Ovary (tissue), 3 donors: Measurements from ENCODE around the gene GNB1L.

Experiments used
- CTCF ChIP-seq, 3 donors: fragments of 450-650 bp in 2 of 3; fragments of 200-600 bp in 1 of 3; IDR thresholded peaks; one replicate each; pipeline versions ENCODE4 v1.5.1 to v1.8.0; 2016 to 2022; ENCODE audit warnings: antibody characterized with exemption in 3 of 3, mild to moderate bottlenecking in 1 of 3
- POLR2A ChIP-seq: fragments of 450-650 bp; IDR thresholded peaks from one replicate; pipeline ENCODE4 v1.6.1; 2017; ENCODE audit warnings: antibody characterized with exemption, mild to moderate bottlenecking, moderate library complexity
- donor health status: DM: no; HTN: no; CAD: no.

- TF ChIP-seq CTCF (IDR thresholded peaks at IDR 0.05), result no peak
- TF ChIP-seq POLR2A, result no peak
These were observed 107.9 kb downstream of the GNB1L start for GRCh38 chr22:19746726-19747125.
